D341Med (cell line): Measurements from ENCODE around the gene ZNF438.
"Not testable (repeated sequence)": the region's sequence is repeated elsewhere in the genome, so short reads cannot be mapped to it uniquely, and the experiment has no call there.

Source experiments
- DNase-seq: peaks from one replicate; pipeline ENCODE4 v3.0.0; 2012; ENCODE audit warnings: low spot score

Gene ZNF438

GRCh38 chr10:30984563-30985328, 46.9 kb downstream of the ZNF438 start:
- no peak for DNase-seq

- not testable (repeated sequence) for DNase-seq
Measured at GRCh38 chr10:30983209-30983608, 48.5 kb downstream of the ZNF438 start.

- DNase-seq: no peak
Measured at GRCh38 chr10:30980951-30981616, 50.6 kb downstream of the ZNF438 start.

- no peak for DNase-seq
Measured at GRCh38 chr10:30979956-30980355, 51.7 kb downstream of the ZNF438 start.

GRCh38 chr10:30978843-30979242, 52.8 kb downstream of the ZNF438 start:
- no peak for DNase-seq

GRCh38 chr10:30977385-30977784, 54.3 kb downstream of the ZNF438 start:
- DNase-seq: no peak

- no peak for DNase-seq
Measured at GRCh38 chr10:30974773-30975415, 56.8 kb downstream of the ZNF438 start.

- no peak for DNase-seq
Measured at GRCh38 chr10:30974355-30974754, 57.3 kb downstream of the ZNF438 start.

GRCh38 chr10:30973737-30974136, 57.9 kb downstream of the ZNF438 start:
- DNase-seq: no peak

- no peak for DNase-seq
Measured at GRCh38 chr10:30970760-30971460, 60.8 kb downstream of the ZNF438 start.

- DNase-seq: no peak
Measured at GRCh38 chr10:30968711-30969110, 63.0 kb downstream of the ZNF438 start.

- DNase-seq: no peak
Measured at GRCh38 chr10:30967650-30968410, 63.8 kb downstream of the ZNF438 start.

- DNase-seq: no peak
Measured at GRCh38 chr10:30963992-30964930, 67.4 kb downstream of the ZNF438 start.

GRCh38 chr10:30962522-30962921, 69.1 kb downstream of the ZNF438 start:
- DNase-seq: no peak

GRCh38 chr10:30959836-30960210, 71.8 kb downstream of the ZNF438 start:
- DNase-seq: no peak

GRCh38 chr10:30949218-30949617, 82.4 kb downstream of the ZNF438 start:
- DNase-seq: not testable (repeated sequence)

- DNase-seq: no peak
Measured at GRCh38 chr10:30944005-30944404, 87.7 kb downstream of the ZNF438 start.

GRCh38 chr10:30943451-30943850, 88.2 kb downstream of the ZNF438 start:
- DNase-seq: no peak

- no peak for DNase-seq
Measured at GRCh38 chr10:30940256-30940655, 91.4 kb downstream of the ZNF438 start.

- DNase-seq: no peak
Measured at GRCh38 chr10:30939643-30940251, 91.9 kb downstream of the ZNF438 start.
